IMR-90 (cell line): Measurements from ENCODE around the gene KIF15. TPM values are rescaled to one million over a fixed set of nuclear protein-coding genes. Genes with fewer than 3 reads are reported as not detected.

ENCODE experiments used
- ATAC-seq: fragments of 200-7000 bp; cut with Tn5 transposase; 2 replicates; pipeline ENCODE4 v1.9.1; 2020; ENCODE audit warnings: low read depth, mild to moderate bottlenecking, moderate library complexity
- BruUV-seq: library from RNA; stranded (reverse); fragments of 400-500 nt; replicated peaks from 2 replicates; lab custom pipeline; 2021; lab: Mats Ljungman, UMichigan
- CTCF ChIA-PET: fragments of 300-600 bp; formaldehyde crosslinking; extraction: SDS; loops from one replicate; lab custom pipeline; 2021; ENCODE audit warnings: antibody characterized with exemption; lab: Yijun Ruan, JAX
- POLR2A ChIA-PET: fragments of 300-600 bp; sonication (Branson Sonifier 250); formaldehyde crosslinking; loops from one replicate; lab custom pipeline; 2022; ENCODE audit warnings: antibody characterized with exemption; ENCODE audit not compliant: unreplicated experiment; lab: Charles Lee
- DNase-seq: peaks from one replicate; pipeline ENCODE4 v3.0.0; 2013
- H2AFZ ChIP-seq: replicated peaks from 2 replicates; pipeline ENCODE3; 2013; ENCODE audit warnings: low read length, mild to moderate bottlenecking; ENCODE audit not compliant: poor library complexity
- H2AK5ac ChIP-seq: 2 replicates; pipeline ENCODE4 v1.6.1; 2013; ENCODE audit warnings: low read depth, low read length, inconsistent platforms
- H2AK9ac ChIP-seq: replicated peaks from 2 replicates; pipeline ENCODE3; 2013; ENCODE audit warnings: mild to moderate bottlenecking, low read depth, low read length, moderate library complexity; ENCODE audit not compliant: poor library complexity
- H2BK120ac ChIP-seq: 2 replicates; pipeline ENCODE4 v1.6.1; 2013; ENCODE audit warnings: low read depth, low read length, inconsistent platforms
- H2BK15ac ChIP-seq: 3 replicates; pipeline ENCODE4 v1.6.1; 2013; ENCODE audit warnings: low read depth, low read length, inconsistent platforms
- H2BK20ac ChIP-seq: 2 replicates; pipeline ENCODE4 v1.6.1; 2013; ENCODE audit warnings: low read depth, mild to moderate bottlenecking, inconsistent platforms, low read length, moderate library complexity
- H2BK5ac ChIP-seq: 2 replicates; pipeline ENCODE4 v1.6.1; 2013; ENCODE audit warnings: mild to moderate bottlenecking, low read depth, low read length, inconsistent platforms; ENCODE audit not compliant: poor library complexity, severe bottlenecking
- H3K14ac ChIP-seq: replicated peaks from 2 replicates; pipeline ENCODE4 v1.6.1; 2013; ENCODE audit warnings: low read depth, low read length, inconsistent platforms
- H3K18ac ChIP-seq: 2 replicates; pipeline ENCODE4 v1.6.1; 2013; ENCODE audit warnings: low read depth, low read length, control low read depth
- H3K23ac ChIP-seq: 2 replicates; pipeline ENCODE4 v1.6.1; 2013; ENCODE audit warnings: low read depth, low read length, inconsistent platforms
- H3K27ac ChIP-seq: 2 replicates; pipeline ENCODE4 v1.5.1; 2013; ENCODE audit warnings: mild to moderate bottlenecking, control low read depth, low read length; ENCODE audit not compliant: insufficient read depth
- H3K27me3 ChIP-seq: 2 replicates; pipeline ENCODE4 v1.6.1; 2013; ENCODE audit warnings: low read length; ENCODE audit not compliant: control insufficient read depth, insufficient read depth
- H3K36me3 ChIP-seq: 2 replicates; pipeline ENCODE4 v1.6.1; 2013; ENCODE audit warnings: low read length, mixed read lengths; ENCODE audit not compliant: control insufficient read depth, insufficient read depth
- H3K4ac ChIP-seq: 2 replicates; pipeline ENCODE4 v1.6.1; 2013; ENCODE audit warnings: low read depth, low read length, inconsistent platforms
- H3K4me1 ChIP-seq: 2 replicates; pipeline ENCODE4 v1.6.1; 2013; ENCODE audit warnings: low read length, mixed read lengths; ENCODE audit not compliant: control insufficient read depth, insufficient read depth
- H3K4me2 ChIP-seq: 2 replicates; pipeline ENCODE4 v1.6.1; 2013; ENCODE audit warnings: low read depth, mild to moderate bottlenecking, control low read depth, low read length, moderate library complexity
- H3K4me3 ChIP-seq: 2 replicates; pipeline ENCODE4 v1.5.1; 2013; ENCODE audit warnings: low read depth, mild to moderate bottlenecking, control low read depth, low read length, moderate library complexity; ENCODE audit not compliant: insufficient read depth
- H3K56ac ChIP-seq: 2 replicates; pipeline ENCODE4 v1.6.1; 2013; ENCODE audit warnings: low read length, inconsistent platforms; ENCODE audit not compliant: insufficient read depth; ENCODE audit errors: extremely low read depth
- H3K79me1 ChIP-seq, 2 experiments: 2 replicates each; pipeline ENCODE4 v1.6.1; 2013; ENCODE audit warnings: low read length in 2 of 2, inconsistent platforms in 1 of 2, low read depth in 1 of 2
- H3K9ac ChIP-seq: 2 replicates; pipeline ENCODE4 v1.6.1; 2013; ENCODE audit warnings: low read depth, low read length, control low read depth
- H3K9me1 ChIP-seq: 2 replicates; pipeline ENCODE4 v1.6.1; 2013; ENCODE audit warnings: low read length, inconsistent platforms; ENCODE audit not compliant: insufficient read depth
- H3K9me3 ChIP-seq: 2 replicates; pipeline ENCODE4 v1.6.1; 2013; ENCODE audit warnings: low read length; ENCODE audit not compliant: control insufficient read depth, insufficient read depth
- H4K20me1 ChIP-seq: 2 replicates; pipeline ENCODE4 v1.6.1; 2013; ENCODE audit warnings: low read length, inconsistent platforms; ENCODE audit not compliant: insufficient read depth
- H4K5ac ChIP-seq: 2 replicates; pipeline ENCODE4 v1.6.1; 2013; ENCODE audit warnings: mild to moderate bottlenecking, low read depth, low read length, control low read depth
- H4K8ac ChIP-seq, 2 experiments: 2 replicates each; pipeline ENCODE4 v1.6.1; 2013; ENCODE audit warnings: low read depth in 2 of 2, low read length in 2 of 2, control low read depth in 1 of 2, inconsistent platforms in 1 of 2
- H4K91ac ChIP-seq: 2 replicates; pipeline ENCODE4 v1.6.1; 2013; ENCODE audit warnings: low read depth, low read length, inconsistent platforms; ENCODE audit not compliant: insufficient read depth
- BHLHE40 ChIP-seq: fragments of 150-350 bp; IDR thresholded peaks from 2 replicates; pipeline ENCODE4 v1.6.1; 2016; ENCODE audit warnings: mild to moderate bottlenecking, low read depth, low read length
- CEBPB ChIP-seq: IDR thresholded peaks from 2 replicates; pipeline ENCODE4 v1.6.1; 2012; ENCODE audit warnings: low read depth, low read length, improper control_type of control experiment
- WGBS, 2 experiments: methylation state at CpG; one replicate each; pipeline versions ENCODE4 v1.1.5 to v1.1.7; 2013; ENCODE audit warnings: missing lambda C conversion rate in 2 of 2; ENCODE audit not compliant: insufficient read length in 1 of 2; ENCODE audit errors: extremely low coverage in 2 of 2; 5-methylcytosine and 5-hydroxymethylcytosine counted together
- dilution Hi-C: fragments of 300-500 bp; cut with HindIII; formaldehyde crosslinking; loops from one replicate; pipeline ENCODE4 v1.14.3; 2018; ENCODE audit warnings: low sequenced_read_pairs; ENCODE audit not compliant: unreplicated experiment
- in situ Hi-C: fragments of 300-500 bp; cut with MboI; formaldehyde crosslinking; loops from 3 replicates; pipeline ENCODE4 v1.14.3; 2019; ENCODE audit warnings: low sequenced_read_pairs, inconsistent platforms, mixed read lengths
- intact Hi-C: fragments of 100-400 bp; cut with micrococcal nuclease; formaldehyde crosslinking; loops from 2 replicates; pipeline ENCODE4 v1.10.0; 2022
- polyA plus RNA-seq, 3 experiments: library from polyadenylated mRNA; depleted of rRNA; stranded (reverse); fragments of >200 nt; gene quantifications; 2 replicates each; pipeline ENCODE4 v1.2.3, GENCODE V29; 2012; ENCODE audit warnings: low replicate concordance in 1 of 3
- total RNA-seq: library from RNA; depleted of rRNA; stranded (reverse); fragments of >200 nt; gene quantifications from 2 replicates; pipeline ENCODE4 v1.2.3, GENCODE V29; 2012

KIF15 gene
- total and polyA plus RNA-seq, 2 of the 4 experiments (the other 2 are of a cell fraction): 3.7 to 8.4 TPM

- no TSS peak for BruUV-seq
- dilution Hi-C loops (no loop called here), in situ Hi-C loops (no loop called here), intact Hi-C loops (loop anchor here (1.0 to 2.0 kb wide), 2 partner anchors 152 to 229 kb away; no protein-coding TSS in a partner anchor)
- H2BK15ac ChIP-seq: no peak overlapping the region
- CTCF ChIA-PET: interaction anchor here (0.5 kb wide), 1 partner anchor 215 kb away, joined by 3 read pairs; no protein-coding TSS in a partner anchor
- peaks cover 15 to 45% of the 10 kb centered on the region in 2 experiments for H3K79me1 ChIP-seq
- H3K36me3 ChIP-seq: peaks cover 5% of the 10 kb centered on the region
- POLR2A ChIA-PET: no interaction called here
- no peak overlapping the region for H2BK20ac ChIP-seq
- peak overlapping the region; percentile 42 for H3K14ac ChIP-seq
- H4K20me1 ChIP-seq: no peaks in the 10 kb centered on the region
- H3K27me3 ChIP-seq: no peaks in the 10 kb centered on the region
- peak overlapping the region; percentile 59 for H3K56ac ChIP-seq
- peak overlapping the region; percentile 74 for H2AK9ac ChIP-seq
- H3K4ac ChIP-seq: peak overlapping the region; percentile 51
- WGBS, 2 experiments: 7% methylated on average over 3 of the region's 9 CpGs; no CpG with 5 or more reads in 1 of the 2 experiments
- peak overlapping the region; percentile 53 for H2BK5ac ChIP-seq
- no peak for TF ChIP-seq BHLHE40
- TF ChIP-seq CEBPB: 0 out of 2 replicates have a peak, but pooled peaks have one; percentile 9
- no peak overlapping the region for H3K18ac ChIP-seq
- peak; percentile 9 for ATAC-seq
- peak overlapping the region; percentile 69 for H3K4me3 ChIP-seq
- peak; percentile 12 for DNase-seq
- no peaks in the 10 kb centered on the region for H3K9me1 ChIP-seq
- H3K4me1 ChIP-seq: no peaks in the 10 kb centered on the region
- peak overlapping the region; percentile 51 for H3K9ac ChIP-seq
- H3K9me3 ChIP-seq: peaks cover 5% of the 10 kb centered on the region
- H4K8ac ChIP-seq: peak overlapping the region; percentile 36 to 57; a peak in 3 of 4 replicates
- H4K91ac ChIP-seq: peak overlapping the region; percentile 6; the same call in 1 of the 2 replicates
- H2AK5ac ChIP-seq: no peak overlapping the region; the same call in 1 of the 2 replicates
- peak overlapping the region; percentile 8; the same call in 1 of the 2 replicates for H3K27ac ChIP-seq
- peak overlapping the region; percentile 83 for H3K4me2 ChIP-seq
- no peak overlapping the region for H2BK120ac ChIP-seq
- H2AFZ ChIP-seq: peak overlapping the region; percentile 98
- peak overlapping the region; percentile 66 for H3K23ac ChIP-seq
- no peak overlapping the region for H4K5ac ChIP-seq
Observed at GRCh38 chr3:44762170-44762677, 630 bp downstream of the KIF15 start.
